Measurements from ENCODE around the gene PARM1. TPM values are rescaled to one million over a fixed set of nuclear protein-coding genes. Genes with fewer than 3 reads are reported as not detected.

PARM1 gene
- total and polyA plus RNA-seq, 10 donors, result 2.6 to 42.6 (median 12.1) TPM

DNA sequence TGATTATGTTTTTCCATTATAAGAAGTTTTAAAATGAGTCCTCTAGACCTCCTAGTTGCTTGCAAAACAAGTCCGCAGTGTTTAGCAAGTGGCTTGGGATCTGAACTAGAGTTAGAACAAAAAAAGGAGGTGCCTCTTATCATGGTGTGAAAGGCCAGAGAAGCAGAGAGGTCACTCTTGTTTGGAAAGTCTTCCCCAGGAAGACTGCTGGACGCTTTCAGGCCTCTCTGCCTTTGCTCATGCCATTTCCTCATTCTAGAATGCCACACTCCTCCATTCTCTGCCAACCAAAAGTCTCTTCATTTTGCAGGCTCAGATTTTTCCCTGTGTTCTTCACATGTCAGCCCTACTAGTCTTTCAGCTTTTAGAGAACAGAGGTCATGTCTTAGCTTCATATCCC is 14.9 kb downstream of the PARM1 start:
- intact Hi-C loops (cut with DNase I; ENCODE audit: low total_unique reads), result no loop called here
- no peaks in the 10 kb centered on the region for H3K9me3 ChIP-seq
- no peak for DNase-seq
- H3K4me3 ChIP-seq, result no peak overlapping the region
- TF ChIP-seq POLR2A (IDR thresholded peaks at IDR 0.05), result no peak
- TF ChIP-seq, protein P1, sequence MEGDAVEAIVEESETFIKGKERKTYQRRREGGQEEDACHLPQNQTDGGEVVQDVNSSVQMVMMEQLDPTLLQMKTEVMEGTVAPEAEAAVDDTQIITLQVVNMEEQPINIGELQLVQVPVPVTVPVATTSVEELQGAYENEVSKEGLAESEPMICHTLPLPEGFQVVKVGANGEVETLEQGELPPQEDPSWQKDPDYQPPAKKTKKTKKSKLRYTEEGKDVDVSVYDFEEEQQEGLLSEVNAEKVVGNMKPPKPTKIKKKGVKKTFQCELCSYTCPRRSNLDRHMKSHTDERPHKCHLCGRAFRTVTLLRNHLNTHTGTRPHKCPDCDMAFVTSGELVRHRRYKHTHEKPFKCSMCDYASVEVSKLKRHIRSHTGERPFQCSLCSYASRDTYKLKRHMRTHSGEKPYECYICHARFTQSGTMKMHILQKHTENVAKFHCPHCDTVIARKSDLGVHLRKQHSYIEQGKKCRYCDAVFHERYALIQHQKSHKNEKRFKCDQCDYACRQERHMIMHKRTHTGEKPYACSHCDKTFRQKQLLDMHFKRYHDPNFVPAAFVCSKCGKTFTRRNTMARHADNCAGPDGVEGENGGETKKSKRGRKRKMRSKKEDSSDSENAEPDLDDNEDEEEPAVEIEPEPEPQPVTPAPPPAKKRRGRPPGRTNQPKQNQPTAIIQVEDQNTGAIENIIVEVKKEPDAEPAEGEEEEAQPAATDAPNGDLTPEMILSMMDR (IDR thresholded peaks at IDR 0.05 in 8 of 11, conservative IDR thresholded peaks at IDR 0.05 in 3 of 11), result no peak
- TF ChIP-seq POLR2AphosphoS5 (IDR thresholded peaks at IDR 0.05), result no peak
- no peaks in the 10 kb centered on the region for H3K36me3 ChIP-seq
- 65 to 81% (median 72%) methylated on average over 2 of the region's 2 CpGs for WGBS, 5 donors
- H3K4me1 ChIP-seq, result no peaks in the 10 kb centered on the region
- H3K27ac ChIP-seq, result no peak overlapping the region
- H3K27me3 ChIP-seq (replicated peaks in 1 of 7), result no peaks in the 10 kb centered on the region

DNA sequence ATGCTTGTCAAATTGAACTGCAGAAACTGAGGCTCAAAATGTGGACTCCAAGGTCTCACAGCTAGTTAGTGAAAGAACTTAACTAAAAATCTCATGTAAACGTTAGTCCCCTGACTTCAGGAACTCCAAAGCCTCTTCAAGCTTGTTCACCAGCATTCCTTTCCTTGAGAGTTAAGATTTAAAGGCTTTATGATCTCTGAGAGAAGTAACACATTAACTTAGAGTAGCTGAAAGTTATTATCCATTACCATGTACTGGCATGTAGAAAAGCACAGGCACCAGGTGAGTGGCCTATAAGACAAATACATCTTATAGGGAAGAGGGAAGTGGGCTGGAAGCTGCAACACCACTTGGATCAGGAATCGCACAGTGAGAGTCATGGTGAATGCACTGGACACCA is 15.3 kb downstream of the PARM1 start:
- Histone ChIP-seq H3K4me1 (no peaks in the 10 kb centered on the region), H3K4me3 (no peak overlapping the region), H3K27ac (no peak overlapping the region), H3K36me3 (no peaks in the 10 kb centered on the region), H3K27me3 (replicated peaks in 1 of 7) (no peaks in the 10 kb centered on the region), H3K9me3 (no peaks in the 10 kb centered on the region)
- WGBS, 5 donors, result 63 to 84% (median 67%) methylated on average over 2 of the region's 2 CpGs
- no peak for DNase-seq
- TF ChIP-seq, protein P1 (IDR thresholded peaks at IDR 0.05 in 8 of 11, conservative IDR thresholded peaks at IDR 0.05 in 3 of 11), result no peak
- TF ChIP-seq POLR2AphosphoS5 (IDR thresholded peaks at IDR 0.05) (no peak), POLR2A (IDR thresholded peaks at IDR 0.05) (no peak)
- intact Hi-C loops (cut with DNase I; ENCODE audit: low total_unique reads), result no loop called here

DNA sequence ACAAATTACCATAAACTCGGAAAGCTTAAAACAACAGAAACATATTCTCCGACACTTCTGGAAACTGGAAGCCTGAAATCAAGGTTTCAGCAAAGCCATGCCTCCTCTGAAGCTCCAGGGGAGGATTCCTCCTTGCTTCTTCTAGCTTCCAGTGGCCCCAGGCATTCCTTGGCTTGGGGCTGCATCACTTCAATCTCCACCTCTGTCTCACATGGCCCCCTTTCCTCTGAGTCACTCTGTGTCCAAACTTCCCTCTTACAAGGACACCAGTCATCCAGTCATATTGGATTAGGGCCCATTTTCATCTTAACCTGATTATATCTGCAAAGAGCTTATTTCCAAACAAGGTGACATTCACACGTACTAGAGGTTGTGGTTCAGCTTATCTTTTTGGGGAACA is 17.3 kb downstream of the PARM1 start:
- no peaks in the 10 kb centered on the region for H3K27me3 ChIP-seq (replicated peaks in 1 of 7)
- H3K27ac ChIP-seq, result no peak overlapping the region
- H3K36me3 ChIP-seq, result no peaks in the 10 kb centered on the region
- H3K4me3 ChIP-seq, result no peak overlapping the region
- no peaks in the 10 kb centered on the region for H3K9me3 ChIP-seq
- WGBS, 5 donors, result 76 to 91% (median 79%) methylated on average over 3 of the region's 3 CpGs
- H3K4me1 ChIP-seq, result no peaks in the 10 kb centered on the region
- no peak for DNase-seq
- TF ChIP-seq POLR2AphosphoS5 (IDR thresholded peaks at IDR 0.05) (no peak), POLR2A (IDR thresholded peaks at IDR 0.05) (no peak)
- TF ChIP-seq, protein P1 (IDR thresholded peaks at IDR 0.05 in 8 of 11, conservative IDR thresholded peaks at IDR 0.05 in 3 of 11), result no peak
- intact Hi-C loops (cut with DNase I; ENCODE audit: low total_unique reads), result no loop called here

DNA sequence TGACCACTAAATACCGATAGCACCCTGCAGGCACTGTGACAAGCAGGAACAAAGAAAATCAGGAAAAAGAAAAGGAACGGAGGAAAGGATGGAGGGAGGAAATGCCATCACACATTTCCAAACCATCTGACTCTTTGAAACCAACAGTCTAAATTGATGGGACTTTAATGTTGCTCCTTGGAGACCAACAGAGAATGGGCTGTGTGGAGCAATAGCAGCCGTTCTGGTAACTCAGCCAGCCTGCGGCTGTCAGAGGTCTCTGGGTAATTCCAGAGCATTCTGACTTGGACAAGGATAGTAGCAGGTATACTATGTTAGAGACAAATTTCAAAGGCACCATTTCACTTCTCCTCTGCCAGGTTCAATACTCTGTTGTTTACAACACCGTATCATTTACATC is 18.0 kb downstream of the PARM1 start:
- Histone ChIP-seq H3K9me3 (no peaks in the 10 kb centered on the region), H3K27ac (no peak overlapping the region), H3K4me3 (no peak overlapping the region), H3K36me3 (no peaks in the 10 kb centered on the region), H3K4me1 (no peaks in the 10 kb centered on the region), H3K27me3 (replicated peaks in 1 of 7) (no peaks in the 10 kb centered on the region)
- TF ChIP-seq POLR2AphosphoS5 (IDR thresholded peaks at IDR 0.05), result no peak
- no peak for TF ChIP-seq POLR2A (IDR thresholded peaks at IDR 0.05)
- TF ChIP-seq, protein P1 (IDR thresholded peaks at IDR 0.05 in 8 of 11, conservative IDR thresholded peaks at IDR 0.05 in 3 of 11), result no peak
- 83 to 88% (median 86%) methylated on average over 5 of the region's 5 CpGs for WGBS, 5 donors
- intact Hi-C loops (cut with DNase I; ENCODE audit: low total_unique reads), result no loop called here
- DNase-seq, result no peak

All from spleen (tissue), 11 donors.